B cell (primary cell): ENCODE results near the gene PADI4. TPM values are rescaled to one million over a fixed set of nuclear protein-coding genes. Genes with fewer than 3 reads are reported as not detected.

Source experiments
- ATAC-seq: fragments of 200-7000 bp; cut with Tn5 transposase; one replicate; pipeline ENCODE4 v1.10.0; 2021; ENCODE audit warnings: low read depth, mild to moderate bottlenecking, moderate number of reproducible peaks, moderate library complexity
- CTCF ChIA-PET: fragments of 350-600 bp; sonication (Branson Sonifier 250); formaldehyde crosslinking; loops from one replicate; lab custom pipeline; 2021; ENCODE audit warnings: antibody characterized with exemption, inconsistent platforms; lab: Charles Lee
- POLR2A ChIA-PET: fragments of 350-600 bp; sonication (Branson Sonifier 250); formaldehyde crosslinking; loops from one replicate; lab custom pipeline; 2021; ENCODE audit warnings: antibody characterized with exemption; lab: Charles Lee
- DNase-seq: peaks from one replicate; pipeline ENCODE4 v3.0.0; 2013
- H2AFZ ChIP-seq: 2 replicates; pipeline ENCODE4 v1.6.1; 2012; ENCODE audit warnings: mild to moderate bottlenecking, low read depth, low read length; ENCODE audit not compliant: insufficient read depth, poor library complexity, severe bottlenecking
- H3K27ac ChIP-seq, 2 donors: 1 replicate in 1 of 2; 2 replicates in 1 of 2; pipeline ENCODE4 v1.5.1; 2012 to 2013; ENCODE audit warnings: low read length in 2 of 2, mild to moderate bottlenecking in 2 of 2, moderate library complexity in 1 of 2
- H3K27me3 ChIP-seq, 4 experiments: fragments of 200-600 bp in 1 of 4; sonication (generic) in 1 of 4; replicated peaks in 1 of 4; 1 replicate in 2 of 4; 2 replicates in 2 of 4; pipeline versions ENCODE4 v1.6.1 to v1.7.0; 2013 to 2016; ENCODE audit warnings: low read length in 3 of 4, mild to moderate bottlenecking in 2 of 4, mixed read lengths in 1 of 4, moderate library complexity in 1 of 4; ENCODE audit not compliant: insufficient read depth in 4 of 4, control insufficient read depth in 3 of 4; ENCODE audit errors: control extremely low read depth in 1 of 4
- H3K36me3 ChIP-seq, 2 experiments: replicated peaks in 1 of 2; 1 replicate in 1 of 2; 2 replicates in 1 of 2; pipeline versions ENCODE4 v1.6.1 to v1.7.1; 2013; ENCODE audit warnings: low read length in 1 of 2; ENCODE audit not compliant: insufficient read depth in 2 of 2, control insufficient read depth in 1 of 2; ENCODE audit errors: control extremely low read depth in 1 of 2, extremely low read depth in 1 of 2
- H3K4me1 ChIP-seq, 2 donors: fragments of 200-600 bp in 1 of 2; sonication (generic) in 1 of 2; 1 replicate in 1 of 2; 2 replicates in 1 of 2; pipeline versions ENCODE4 v1.5.1 to v1.6.1; 2013 to 2017; ENCODE audit warnings: low read length in 2 of 2; ENCODE audit not compliant: control insufficient read depth in 2 of 2, insufficient read depth in 2 of 2
- H3K4me2 ChIP-seq: replicated peaks from 2 replicates; pipeline ENCODE3; 2012; ENCODE audit warnings: mild to moderate bottlenecking, low read depth, low read length; ENCODE audit not compliant: poor library complexity, severe bottlenecking
- H3K4me3 ChIP-seq, 5 experiments: fragments of 200-600 bp in 1 of 5; sonication (generic) in 1 of 5; 1 replicate in 3 of 5; 2 replicates in 2 of 5; pipeline versions ENCODE4 v1.5.1 to v1.7.0; 2011 to 2016; ENCODE audit warnings: low read length in 4 of 5, mild to moderate bottlenecking in 4 of 5, low read depth in 2 of 5, control low read depth in 1 of 5, moderate library complexity in 1 of 5; ENCODE audit not compliant: insufficient read depth in 1 of 5; ENCODE audit errors: control extremely low read depth in 1 of 5, extremely low read depth in 1 of 5
- H3K79me2 ChIP-seq: fragments of 200-600 bp; sonication (generic); one replicate; pipeline ENCODE4 v1.6.0; 2016; ENCODE audit warnings: low read length; ENCODE audit not compliant: control insufficient read depth, insufficient read depth
- H3K9ac ChIP-seq: fragments of 200-600 bp; sonication (generic); 2 replicates; pipeline ENCODE4 v1.6.1; 2017; ENCODE audit warnings: mild to moderate bottlenecking, low read length, moderate library complexity
- H3K9me3 ChIP-seq, 3 donors: one replicate each; pipeline versions ENCODE4 v1.6.1 to v1.7.1; 2013; ENCODE audit warnings: low read length in 2 of 3; ENCODE audit not compliant: control insufficient read depth in 2 of 3, insufficient read depth in 1 of 3; ENCODE audit errors: control extremely low read depth in 1 of 3
- H4K20me1 ChIP-seq: 2 replicates; pipeline ENCODE4 v1.6.0; 2012; ENCODE audit warnings: mild to moderate bottlenecking, low read length; ENCODE audit not compliant: insufficient read depth, control insufficient read depth, poor library complexity, severe bottlenecking
- H3K27ac Mint-ChIP-seq: one replicate; pipeline ENCODE4 v1.8.0; 2021; ENCODE audit warnings: mixed read lengths
- H3K27me3 Mint-ChIP-seq: one replicate; pipeline ENCODE4 v1.8.0; 2021; ENCODE audit warnings: mixed read lengths
- H3K4me1 Mint-ChIP-seq: one replicate; pipeline ENCODE4 v1.8.0; 2021; ENCODE audit warnings: mixed read lengths
- H3K4me3 Mint-ChIP-seq: one replicate; pipeline ENCODE4 v1.8.0; 2021; ENCODE audit warnings: mixed read lengths
- H3K9me3 Mint-ChIP-seq: one replicate; pipeline ENCODE4 v1.8.0; 2022; ENCODE audit warnings: mixed read lengths; ENCODE audit not compliant: insufficient read depth
- CTCF ChIP-seq: fragments of 200-600 bp; IDR thresholded peaks from one replicate; pipeline ENCODE4 v1.8.0; 2022; ENCODE audit warnings: antibody characterized with exemption, mild to moderate bottlenecking
- EZH2 ChIP-seq: IDR thresholded peaks from 2 replicates; pipeline ENCODE4 v1.6.1; 2012; ENCODE audit warnings: borderline replicate concordance, low read depth, mild to moderate bottlenecking, moderate library complexity, low read length; ENCODE audit not compliant: insufficient read depth, poor library complexity, severe bottlenecking
- WGBS: methylation state at CpG from one replicate; pipeline ENCODE4 v1.1.5; 2013; ENCODE audit warnings: missing lambda C conversion rate; ENCODE audit not compliant: insufficient coverage; 5-methylcytosine and 5-hydroxymethylcytosine counted together
- intact Hi-C: fragments of 100-400 bp; cut with micrococcal nuclease; formaldehyde crosslinking; loops from one replicate; pipeline ENCODE4 v1.10.0; 2022
- polyA plus RNA-seq: library from polyadenylated mRNA; depleted of rRNA; stranded (reverse); fragments of >200 nt; gene quantifications from 2 replicates; pipeline ENCODE4 v1.2.3, GENCODE V29; 2012
- total RNA-seq, 2 donors: library from RNA; stranded (reverse); fragments of 120-200 nt in 1 of 2; gene quantifications; 1 replicate in 1 of 2; 2 replicates in 1 of 2; pipeline versions ENCODE4 v1.2.3 to v1.2.4, GENCODE V29; 2013 to 2022

PADI4 gene
- total and polyA plus RNA-seq, 2 donors (not counting 1 experiment from before 2014, with no cell fraction given), result 0.44 to 0.85 TPM

DNA sequence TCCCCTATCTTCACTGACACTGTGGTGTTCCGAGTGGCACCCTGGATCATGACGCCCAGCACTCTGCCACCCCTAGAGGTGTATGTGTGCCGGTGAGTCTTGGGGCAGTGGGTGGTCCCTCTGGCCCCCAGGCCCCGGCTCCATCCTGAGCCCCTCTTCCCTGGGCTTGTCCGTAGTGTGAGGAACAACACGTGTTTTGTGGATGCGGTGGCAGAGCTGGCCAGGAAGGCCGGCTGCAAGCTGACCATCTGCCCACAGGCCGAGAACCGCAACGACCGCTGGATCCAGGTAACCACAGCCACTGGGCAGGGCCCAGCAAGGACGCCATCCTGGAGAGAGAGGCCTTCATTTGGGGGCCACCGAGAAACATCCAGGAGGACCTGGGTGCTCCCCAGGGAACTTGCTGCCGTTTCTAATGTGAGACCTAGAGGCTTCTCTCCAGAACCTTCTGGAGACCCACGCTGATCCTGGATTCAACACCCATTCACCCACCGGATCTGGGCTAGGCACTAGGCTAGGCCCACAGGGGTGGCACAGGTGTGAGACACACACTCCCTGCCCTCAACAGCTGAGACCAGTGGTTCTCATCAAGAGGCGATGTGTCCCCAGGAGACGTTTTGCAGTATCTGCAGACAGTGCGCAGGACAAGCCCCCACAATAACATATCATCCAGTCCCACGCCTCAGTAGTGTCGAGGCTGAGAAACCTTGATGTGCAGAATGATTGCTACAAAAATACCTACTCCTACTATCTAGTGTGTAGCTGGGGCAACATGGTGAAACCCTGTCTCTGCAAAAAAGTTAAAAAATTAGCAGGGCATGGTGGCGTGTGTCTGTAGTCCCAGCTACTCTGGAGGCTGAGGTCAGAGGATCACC lies 36.9 kb upstream of the PADI4 start:
- no peak overlapping the region for H3K9ac ChIP-seq
- H3K27ac Mint-ChIP-seq, result no peak overlapping the region
- H3K4me3 ChIP-seq, result no peak overlapping the region
- H3K9me3 Mint-ChIP-seq, result no peaks in the 10 kb centered on the region
- H3K27me3 ChIP-seq, result peaks cover 0 to 8% (median 0%) of the 10 kb centered on the region in 4 experiments
- H3K4me3 Mint-ChIP-seq, result no peak overlapping the region
- no peaks in the 10 kb centered on the region for H3K79me2 ChIP-seq
- no peaks in the 10 kb centered on the region for H3K9me3 ChIP-seq
- ChIA-PET POLR2A (no interaction called here), CTCF (interaction anchor here (1.2 kb wide), 1 partner anchor 24 kb away, joined by 3 read pairs; no protein-coding TSS in a partner anchor)
- H3K4me1 ChIP-seq, result no peaks in the 10 kb centered on the region
- DNase-seq (no peak), ATAC-seq (no peak)
- no peak overlapping the region for H3K4me2 ChIP-seq
- 94% methylated on average over 18 of the region's 23 CpGs for whole genome bisulfite sequencing
- no peak overlapping the region for H2AFZ ChIP-seq
- H4K20me1 ChIP-seq, result no peaks in the 10 kb centered on the region
- no peak for TF ChIP-seq EZH2
- TF ChIP-seq CTCF, result no peak
- peaks cover 8% of the 10 kb centered on the region for H3K27me3 Mint-ChIP-seq
- intact Hi-C loops, result no loop called here
- H3K4me1 Mint-ChIP-seq, result no peaks in the 10 kb centered on the region
- no peaks in the 10 kb centered on the region for H3K36me3 ChIP-seq
- no peak overlapping the region for H3K27ac ChIP-seq

DNA sequence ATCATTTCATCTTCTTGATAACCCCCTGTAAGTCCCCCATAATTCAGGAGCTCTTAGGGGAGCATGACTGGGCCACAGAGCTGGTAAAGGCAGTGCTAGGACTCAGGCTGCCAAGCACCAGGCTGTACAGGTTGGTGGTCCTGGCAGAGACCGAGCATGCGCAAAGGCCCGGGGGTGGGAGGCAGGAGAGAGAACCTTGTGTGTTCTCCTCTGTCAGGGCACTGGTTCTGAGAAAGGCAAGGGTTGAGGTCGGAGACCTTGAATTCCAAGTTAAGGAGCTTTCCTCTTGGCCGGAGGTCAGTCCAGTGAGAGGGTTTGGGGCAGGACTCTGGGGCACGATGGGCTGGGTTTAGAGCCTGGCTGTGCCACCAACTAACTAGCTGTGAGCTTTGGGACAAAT lies 35.9 kb upstream of the PADI4 start:
- Histone ChIP-seq H3K9me3 (no peaks in the 10 kb centered on the region), H3K4me1 (no peaks in the 10 kb centered on the region), H4K20me1 (no peaks in the 10 kb centered on the region), H3K36me3 (no peaks in the 10 kb centered on the region), H3K27me3 (peaks cover 0 to 8% (median 0%) of the 10 kb centered on the region in 4 experiments), H3K4me2 (no peak overlapping the region), H3K27ac (no peak overlapping the region), H3K79me2 (no peaks in the 10 kb centered on the region), H2AFZ (no peak overlapping the region), H3K4me3 (no peak overlapping the region), H3K9ac (no peak overlapping the region)
- Mint-ChIP-seq H3K4me3 (no peak overlapping the region), H3K27me3 (peaks cover 8% of the 10 kb centered on the region), H3K27ac (no peak overlapping the region), H3K9me3 (no peaks in the 10 kb centered on the region), H3K4me1 (no peaks in the 10 kb centered on the region)
- ATAC-seq (no peak), DNase-seq (no peak)
- no peak for TF ChIP-seq EZH2
- no peak for TF ChIP-seq CTCF
- WGBS, result 98% methylated on average over 5 of the region's 6 CpGs
- ChIA-PET CTCF (interaction anchor here (1.2 kb wide), 1 partner anchor 25 kb away, joined by 3 read pairs; no protein-coding TSS in a partner anchor), POLR2A (no interaction called here)
- intact Hi-C loops, result no loop called here
